Sciatic nerve (tissue), 2 donors: ENCODE data around the gene CXorf38. TPM values are rescaled to one million over a fixed set of nuclear protein-coding genes. Genes with fewer than 3 reads are reported as not detected.

Experiments used
- ATAC-seq: fragments of 200-7000 bp; cut with Tn5 transposase; one replicate; pipeline ENCODE4 v1.9.1; 2020; ENCODE audit warnings: mild to moderate bottlenecking, moderate library complexity
- DNase-seq: peaks from one replicate; pipeline ENCODE4 v3.0.0-alpha.2; 2020; ENCODE audit warnings: low spot score
- intact Hi-C: fragments of 100-400 bp; cut with DNase I; formaldehyde crosslinking; loops from one replicate; pipeline ENCODE4 v1.14.2; 2022
- total RNA-seq: library from RNA; stranded (reverse); fragmentation: NEBNext Ultra II Directional; extraction: Animal tissue kit (Norgen Biotek cat#: 25700); gene quantifications from one replicate; pipeline ENCODE4 v1.2.1, GENCODE V29; 2021
- donor health status: DM: no; HTN: no; CAD: no.
- donor health status: DM: no; HTN: no; CAD: no.

CXorf38 gene, protein sequence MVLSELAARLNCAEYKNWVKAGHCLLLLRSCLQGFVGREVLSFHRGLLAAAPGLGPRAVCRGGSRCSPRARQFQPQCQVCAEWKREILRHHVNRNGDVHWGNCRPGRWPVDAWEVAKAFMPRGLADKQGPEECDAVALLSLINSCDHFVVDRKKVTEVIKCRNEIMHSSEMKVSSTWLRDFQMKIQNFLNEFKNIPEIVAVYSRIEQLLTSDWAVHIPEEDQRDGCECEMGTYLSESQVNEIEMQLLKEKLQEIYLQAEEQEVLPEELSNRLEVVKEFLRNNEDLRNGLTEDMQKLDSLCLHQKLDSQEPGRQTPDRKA
- total RNA-seq: 14.0 TPM

DNA sequence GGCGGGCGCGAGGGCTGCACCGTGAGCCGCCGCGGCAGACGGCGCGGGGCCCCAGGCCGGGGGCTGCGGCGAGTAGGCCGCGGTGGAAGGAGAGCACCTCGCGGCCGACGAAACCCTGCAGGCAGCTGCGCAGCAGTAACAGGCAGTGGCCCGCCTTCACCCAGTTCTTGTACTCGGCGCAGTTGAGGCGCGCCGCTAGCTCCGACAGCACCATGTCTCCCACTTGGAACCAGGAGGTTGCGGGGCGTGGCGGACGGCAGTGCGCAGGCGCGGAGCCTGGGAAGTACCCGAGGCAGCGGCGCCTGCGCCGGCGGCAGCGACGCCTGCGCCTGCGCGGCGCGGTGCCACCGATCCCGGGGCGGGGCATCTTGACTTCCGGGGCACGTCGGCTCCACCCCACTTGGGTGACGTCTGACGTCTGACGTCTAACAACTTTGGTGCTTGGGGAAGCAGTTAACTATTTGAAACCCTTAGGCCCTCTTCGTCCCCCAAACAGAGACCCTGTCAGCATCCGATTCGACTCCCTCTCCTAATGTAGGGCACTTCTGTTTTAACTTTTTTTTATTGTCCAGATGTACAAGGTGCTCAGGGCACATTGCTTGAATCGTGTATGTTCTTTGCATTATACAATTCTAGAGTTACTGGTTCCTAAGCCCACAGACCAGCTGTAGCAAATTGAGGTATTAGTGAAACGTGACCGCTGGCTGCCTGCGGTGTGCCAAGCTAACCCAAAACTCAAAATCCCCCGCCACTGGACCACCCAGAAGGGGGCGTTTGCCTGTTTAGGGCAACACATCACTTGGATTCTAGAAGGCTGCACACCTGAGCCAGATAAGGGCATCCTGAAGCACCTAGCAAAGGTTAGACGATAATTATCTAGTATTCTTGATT lies at the start of gene CXorf38:
CXorf38 (minus strand) TSS at position 255 of the 891 bp plus-strand sequence; CDS start at position 214, 41 bp downstream.
- DNase-seq: peak; percentile 97
- ATAC-seq: peak; percentile 90
- intact Hi-C loops: no loop called here

GRCh38 chrX:40694802-40695201 lies 47.4 kb upstream of the CXorf38 start:
- no peak for ATAC-seq
- DNase-seq: no peak
- intact Hi-C loops: no loop called here

- DNase-seq (no peak), ATAC-seq (no peak)
- intact Hi-C loops: no loop called here
These were observed 41.6 kb upstream of the CXorf38 start for GRCh38 chrX:40688929-40689328.

DNA sequence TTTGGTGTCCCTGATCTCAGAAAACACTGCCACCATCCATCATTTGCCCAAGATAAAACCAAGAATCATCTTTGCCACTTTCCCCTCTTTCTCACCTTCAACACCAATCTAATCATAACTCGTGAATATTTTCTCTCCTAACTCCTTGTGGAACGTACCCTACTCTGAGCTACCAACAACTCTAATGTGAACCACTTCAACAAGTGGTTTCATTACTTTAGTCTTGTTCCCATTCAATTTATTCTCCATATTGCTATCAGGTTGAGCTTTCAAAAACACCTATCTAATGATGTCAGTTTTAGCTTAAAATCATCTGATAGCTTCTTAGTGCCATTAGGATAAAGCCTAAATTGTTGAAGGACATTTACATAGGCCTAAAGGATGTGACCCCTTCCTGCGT lies 39.8 kb upstream of the CXorf38 start:
- DNase-seq: no peak
- intact Hi-C loops: no loop called here
- ATAC-seq: no peak

DNA sequence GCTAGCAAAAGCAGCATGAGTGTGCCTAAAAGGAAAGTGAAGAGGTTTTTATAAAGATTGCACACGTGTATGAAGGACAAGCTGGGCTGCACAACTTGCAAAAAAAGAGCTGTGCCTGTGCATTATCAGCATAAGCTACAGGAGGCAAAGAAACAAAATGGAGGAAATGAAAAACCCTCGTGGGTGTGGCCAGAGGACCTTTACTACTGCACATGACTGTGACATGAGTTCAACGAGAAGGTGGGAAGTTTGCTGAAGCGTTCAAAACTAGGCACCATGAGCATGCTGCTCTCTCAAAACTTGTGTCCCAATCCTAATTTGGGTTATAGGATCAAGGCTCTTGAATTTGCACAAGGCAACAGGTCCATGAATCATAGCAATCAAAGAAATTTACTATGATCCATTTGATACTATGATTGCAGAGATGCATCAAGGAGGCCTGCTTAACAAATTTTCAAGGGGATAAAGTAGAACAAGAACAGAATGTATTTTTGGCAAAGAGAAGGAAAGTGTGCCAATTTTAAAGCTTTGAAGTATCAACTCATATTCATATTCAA lies 38.1 kb upstream of the CXorf38 start:
- intact Hi-C loops: no loop called here

DNA sequence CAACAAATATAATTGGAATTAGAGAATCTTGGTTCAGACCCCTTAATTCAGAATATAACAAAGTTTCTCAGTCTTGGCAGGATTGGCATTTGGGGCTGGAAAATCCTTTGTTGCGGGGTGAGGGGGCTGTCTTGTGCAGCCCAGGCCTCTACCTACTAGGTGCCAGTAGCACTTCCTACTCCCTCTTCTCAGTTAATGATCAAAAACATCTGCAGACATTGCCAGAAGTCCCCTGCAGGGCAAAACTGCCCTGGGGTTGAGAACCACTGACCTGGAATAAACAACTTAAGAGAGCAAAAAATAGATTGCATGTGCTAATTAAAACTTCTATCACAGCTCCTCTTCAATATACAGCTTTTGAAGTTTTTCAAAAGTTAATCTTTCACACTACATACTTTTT lies 36.7 kb upstream of the CXorf38 start:
- intact Hi-C loops: no loop called here
- no peak for ATAC-seq
- no peak for DNase-seq

More for the DNA sequence above, 38.1 kb upstream of the CXorf38 start:
- ATAC-seq: no peak
- DNase-seq: no peak

GRCh38 chrX:40683245-40683644 lies 35.9 kb upstream of the CXorf38 start:
- DNase-seq (no peak), ATAC-seq (no peak)
- intact Hi-C loops: no loop called here

- DNase-seq (no peak), ATAC-seq (no peak)
- intact Hi-C loops: no loop called here
These were observed 23.8 kb upstream of the CXorf38 start for GRCh38 chrX:40671126-40671525.

- DNase-seq (no peak), ATAC-seq (no peak)
- intact Hi-C loops: no loop called here
These were observed 16.7 kb upstream of the CXorf38 start for GRCh38 chrX:40663880-40664630.

GRCh38 chrX:40663078-40663740 lies 15.8 kb upstream of the CXorf38 start:
- intact Hi-C loops: no loop called here
- no peak for DNase-seq
- ATAC-seq: no peak

DNA sequence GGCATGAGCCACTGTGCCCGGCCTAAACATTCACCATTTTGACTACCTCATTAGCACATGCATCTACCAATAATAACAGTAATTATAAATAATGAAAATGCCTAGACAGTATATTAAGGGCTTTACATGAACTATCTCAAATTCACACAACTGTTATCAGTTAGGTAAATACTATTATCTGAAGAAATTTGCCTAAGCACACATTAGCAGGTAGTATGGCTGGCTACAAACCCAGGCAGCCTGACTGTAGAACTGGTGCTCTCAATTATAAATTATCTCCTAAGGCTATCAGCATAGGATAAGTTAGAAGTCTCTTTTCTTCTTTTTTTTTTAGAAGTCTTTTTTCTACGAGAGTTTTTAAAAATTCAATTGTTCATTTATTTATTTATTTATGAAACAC lies 14.1 kb upstream of the CXorf38 start:
- ATAC-seq (no peak), DNase-seq (no peak)
- intact Hi-C loops: no loop called here

- no peak for DNase-seq
- intact Hi-C loops: no loop called here
- no peak for ATAC-seq
These were observed 13.0 kb upstream of the CXorf38 start for GRCh38 chrX:40660381-40660780.

DNA sequence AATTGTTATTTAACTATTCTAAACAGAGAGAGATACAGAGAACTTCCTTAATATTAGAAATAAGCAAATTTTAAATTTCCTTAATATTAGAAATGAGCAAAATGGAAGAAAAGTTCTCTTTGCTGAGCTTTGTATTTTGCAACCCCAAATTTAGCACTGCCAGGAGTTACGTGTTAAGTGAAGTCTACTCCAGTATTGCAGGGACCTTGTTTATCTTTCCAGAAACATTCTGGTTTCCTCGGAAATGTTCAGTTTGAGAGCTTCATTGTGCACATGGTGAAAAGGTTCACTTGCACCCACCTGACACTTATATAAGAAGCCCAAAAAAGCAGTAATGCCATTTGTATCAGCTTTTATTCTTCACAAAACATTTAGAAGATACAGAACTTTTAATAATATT lies 6.2 kb upstream of the CXorf38 start:
- ATAC-seq (no peak), DNase-seq (no peak)
- intact Hi-C loops: no loop called here

DNA sequence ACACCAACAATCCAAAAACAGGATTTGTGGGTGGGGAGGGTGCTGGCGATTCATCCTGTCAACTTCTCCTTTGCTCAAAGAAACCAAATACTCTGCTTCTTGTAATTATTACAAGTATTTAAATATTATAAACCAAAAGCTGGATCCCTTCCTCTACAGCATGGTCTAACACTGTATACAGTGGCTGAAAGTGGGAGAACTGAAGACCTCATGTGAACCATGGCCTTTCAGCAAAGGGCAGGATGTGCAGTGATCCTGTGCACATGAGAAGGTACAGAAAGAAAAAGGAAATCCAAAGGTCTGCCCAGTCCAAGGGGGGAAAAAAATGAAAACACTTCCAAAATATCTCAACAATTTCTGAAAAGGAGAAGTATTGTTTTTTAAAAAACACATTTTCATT lies 5.3 kb upstream of the CXorf38 start:
- intact Hi-C loops: no loop called here
- ATAC-seq: no peak
- DNase-seq: no peak

DNA sequence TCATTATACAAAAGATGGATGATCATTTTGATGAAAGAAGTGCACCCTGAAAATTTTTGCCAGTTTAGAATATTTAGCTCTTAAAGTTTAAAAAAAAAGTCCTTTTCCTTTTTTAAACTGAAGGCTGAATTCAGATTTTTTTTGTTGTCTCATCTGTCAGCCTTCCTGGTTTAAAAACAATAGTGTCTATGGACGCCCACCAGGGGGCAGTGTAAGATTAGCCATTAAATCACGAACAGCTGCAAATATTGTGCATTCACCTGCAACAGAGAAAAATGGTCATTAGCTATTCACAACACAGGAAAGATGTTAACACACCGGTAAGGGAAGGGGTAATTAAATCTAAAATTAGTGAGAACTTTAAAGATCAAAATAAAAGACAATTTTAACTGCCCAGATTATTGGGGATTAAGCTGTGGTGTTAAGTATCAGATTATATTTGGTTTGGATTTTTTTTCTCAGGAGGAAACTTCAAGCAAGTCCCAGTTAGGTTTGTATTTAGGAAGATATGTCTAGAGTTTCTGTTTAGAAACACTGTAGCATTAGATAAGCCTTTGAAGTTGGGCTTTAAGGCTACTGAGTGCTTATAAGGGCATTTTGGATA lies 4.4 kb upstream of the CXorf38 start:
- intact Hi-C loops: no loop called here
- DNase-seq: peak; percentile 86
- no peak for ATAC-seq

- DNase-seq (peak; percentile 72), ATAC-seq (peak; percentile 46)
- intact Hi-C loops: no loop called here
These were observed 663 bp downstream of the CXorf38 start for GRCh38 chrX:40646489-40647306.

GRCh38 chrX:40644821-40645358 lies 2.5 kb downstream of the CXorf38 start:
- peak; percentile 64 for ATAC-seq
- intact Hi-C loops: no loop called here
- DNase-seq: peak; percentile 70
